Measurements from ENCODE around the gene WNT1.

The WNT1 gene

DNA sequence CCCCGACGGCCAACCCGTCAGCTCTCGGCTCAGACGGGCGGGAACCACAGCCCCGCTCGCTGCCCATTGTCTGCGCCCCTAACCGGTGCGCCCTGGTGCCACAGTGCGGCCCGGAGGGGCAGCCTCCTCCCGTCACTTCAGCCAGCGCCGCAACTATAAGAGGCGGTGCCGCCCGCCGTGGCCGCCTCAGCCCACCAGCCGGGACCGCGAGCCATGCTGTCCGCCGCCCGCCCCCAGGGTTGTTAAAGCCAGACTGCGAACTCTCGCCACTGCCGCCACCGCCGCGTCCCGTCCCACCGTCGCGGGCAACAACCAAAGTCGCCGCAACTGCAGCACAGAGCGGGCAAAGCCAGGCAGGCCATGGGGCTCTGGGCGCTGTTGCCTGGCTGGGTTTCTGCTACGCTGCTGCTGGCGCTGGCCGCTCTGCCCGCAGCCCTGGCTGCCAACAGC lies at the start of gene WNT1:
WNT1 (plus strand) TSS at position 32 of the 450 bp plus-strand sequence; CDS start at position 361, 329 bp downstream.
- DNase-seq: no peak

DNA sequence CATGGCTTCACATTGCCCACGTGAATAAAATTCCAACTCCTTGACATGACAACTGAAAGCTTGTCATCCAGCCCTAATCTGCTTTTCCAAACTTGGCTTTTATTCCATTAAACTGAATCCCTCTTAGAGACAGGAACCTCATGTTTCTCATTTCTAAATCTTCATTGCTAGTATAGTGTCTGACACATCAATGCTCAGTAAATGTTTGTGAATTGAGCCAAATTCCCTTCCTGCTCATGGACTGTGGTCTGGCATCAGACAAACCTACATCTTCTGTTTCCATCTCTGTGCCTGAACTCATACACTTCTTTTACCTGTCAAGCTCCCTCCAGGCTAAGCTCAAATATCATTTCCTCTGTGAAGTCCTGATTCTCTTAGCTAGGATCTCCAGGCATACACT lies 48.6 kb upstream of the WNT1 start:
- no peak for DNase-seq

DNA sequence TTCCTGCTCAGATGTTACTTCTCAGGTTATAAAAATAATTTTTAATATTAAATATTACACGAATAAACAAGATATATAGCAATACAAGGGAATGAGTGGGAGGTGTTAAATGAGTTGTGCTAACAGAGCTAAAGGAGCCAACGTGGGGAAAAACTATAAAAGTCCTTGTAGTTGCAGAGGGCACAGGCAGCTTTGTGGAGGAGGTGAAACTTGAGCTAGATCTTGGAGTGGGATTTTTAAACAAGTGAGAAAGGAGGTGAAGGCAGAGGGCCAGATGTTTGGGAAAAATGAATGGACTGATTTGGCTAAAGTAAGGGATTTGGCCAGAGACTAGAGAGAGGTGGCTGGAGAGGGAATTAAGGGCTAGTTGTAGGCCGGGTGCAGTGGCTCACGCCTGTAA lies 47.6 kb upstream of the WNT1 start:
- no peak for DNase-seq

DNA sequence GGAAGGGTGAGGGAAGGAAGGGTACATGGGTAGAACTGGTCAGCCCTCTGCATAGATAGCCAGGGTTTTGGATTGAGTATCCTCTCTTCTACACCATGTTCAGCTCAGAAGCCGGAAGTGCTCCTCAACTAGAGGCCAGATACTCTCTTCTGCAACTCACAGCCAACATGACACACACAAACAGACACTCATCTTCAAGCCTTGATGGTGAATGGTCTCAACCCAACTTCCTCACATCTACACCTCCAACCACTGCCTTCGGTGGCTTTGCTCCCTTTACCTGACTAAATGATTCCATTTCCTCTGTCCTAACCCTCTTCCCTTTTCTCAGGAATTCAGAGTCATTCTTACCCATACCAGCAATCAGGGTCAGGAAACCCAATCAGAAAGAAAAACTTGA lies 45.2 kb upstream of the WNT1 start:
- DNase-seq: no peak

DNA sequence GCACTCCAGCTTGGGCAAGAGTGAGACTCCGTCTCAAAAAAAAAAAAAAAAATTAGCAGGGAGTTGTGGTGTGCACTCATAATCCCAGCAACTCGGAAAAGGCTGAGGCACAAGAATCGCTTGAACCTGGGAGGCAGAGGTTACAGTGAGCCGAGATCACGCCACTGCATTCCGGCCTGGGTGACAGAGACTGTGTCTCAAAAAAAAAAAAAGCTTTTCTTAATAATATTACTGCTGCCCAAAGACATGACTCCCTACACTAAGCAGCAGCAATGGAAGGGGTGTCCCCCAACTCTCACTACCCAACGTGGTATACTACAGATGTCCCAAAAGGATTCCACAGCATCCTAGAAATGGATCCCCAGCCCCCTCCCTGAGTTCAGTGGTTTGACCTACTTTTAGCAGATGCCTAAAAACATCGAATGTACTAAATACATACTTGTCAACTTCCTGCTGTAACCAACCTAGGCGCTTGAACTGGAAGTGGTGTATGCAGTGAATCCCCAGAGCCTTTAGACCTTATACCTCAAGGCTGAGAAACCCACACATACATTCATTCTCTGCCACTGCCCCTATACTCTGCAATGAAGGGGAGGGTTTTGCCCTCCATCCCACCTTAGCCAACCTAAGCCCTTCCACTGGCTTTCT lies 44.3 kb upstream of the WNT1 start:
- no peak for DNase-seq

DNA sequence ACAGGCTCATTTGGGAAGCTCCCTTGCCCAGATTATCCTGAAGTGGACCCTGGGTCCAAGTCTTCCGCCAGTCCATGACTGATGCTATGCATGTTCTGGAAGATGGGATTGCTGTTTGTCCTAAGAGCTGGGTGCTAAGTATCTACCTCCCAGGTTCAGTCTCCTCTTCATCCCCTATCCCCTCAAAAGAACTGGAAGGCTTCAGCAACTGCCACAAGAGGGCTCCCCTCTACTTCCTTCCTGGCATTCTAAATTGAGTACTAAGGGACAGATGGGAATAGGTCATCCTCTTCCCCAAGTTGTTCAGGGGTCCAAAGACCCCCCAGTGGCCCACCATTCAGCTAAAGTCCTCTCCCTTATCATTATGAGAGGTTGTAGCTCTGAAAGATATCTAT lies 43.8 kb upstream of the WNT1 start:
- no peak for DNase-seq

DNA sequence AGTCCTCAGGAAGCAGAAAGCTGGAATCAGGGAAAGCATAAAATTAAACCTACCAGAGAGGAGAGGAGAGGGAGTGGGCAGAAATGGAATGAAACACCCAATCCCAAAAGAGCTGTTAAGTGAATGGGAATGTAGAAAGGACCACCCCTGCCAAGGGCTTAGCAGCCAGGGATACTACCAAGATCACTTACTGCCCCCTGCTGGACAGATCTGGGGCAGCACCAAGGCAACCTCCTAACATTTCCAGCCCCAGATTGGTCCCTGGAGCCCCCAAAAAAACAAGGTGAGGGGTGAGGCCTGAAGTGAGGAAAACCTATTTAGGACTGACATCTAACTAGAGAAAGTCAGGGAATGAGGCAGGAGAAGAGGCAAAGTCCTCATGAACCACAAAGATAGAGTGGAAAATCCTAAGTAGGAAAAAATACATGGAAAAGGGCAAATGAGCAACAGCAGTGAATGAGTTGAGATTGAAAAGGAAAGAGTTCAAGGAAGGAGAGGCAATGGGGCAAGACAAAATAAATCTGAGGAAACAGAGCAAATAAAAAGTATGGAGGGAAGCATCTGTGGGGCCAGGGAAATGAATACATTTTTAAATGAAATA lies 41.6 kb upstream of the WNT1 start:
- peak; percentile 51 for DNase-seq

DNA sequence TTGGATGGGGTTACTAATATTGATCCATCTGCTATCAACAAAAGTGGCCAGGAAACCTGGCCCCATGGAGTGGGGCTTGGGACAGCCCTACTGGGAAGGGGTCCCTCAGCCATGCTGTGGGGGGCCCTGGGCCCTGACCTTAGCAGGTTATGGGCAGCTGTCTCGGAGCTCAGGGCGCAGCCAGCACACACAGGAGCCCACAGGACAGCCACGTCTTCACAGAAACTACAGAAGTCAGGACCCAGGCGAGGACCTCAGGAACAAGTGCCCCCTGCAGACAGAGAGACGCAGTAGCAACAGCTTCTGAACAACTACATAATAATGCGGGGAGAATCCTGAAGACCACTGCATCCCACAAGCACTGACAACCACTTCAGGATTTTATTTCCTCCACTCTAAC lies 41.0 kb upstream of the WNT1 start:
- DNase-seq: no peak

DNA sequence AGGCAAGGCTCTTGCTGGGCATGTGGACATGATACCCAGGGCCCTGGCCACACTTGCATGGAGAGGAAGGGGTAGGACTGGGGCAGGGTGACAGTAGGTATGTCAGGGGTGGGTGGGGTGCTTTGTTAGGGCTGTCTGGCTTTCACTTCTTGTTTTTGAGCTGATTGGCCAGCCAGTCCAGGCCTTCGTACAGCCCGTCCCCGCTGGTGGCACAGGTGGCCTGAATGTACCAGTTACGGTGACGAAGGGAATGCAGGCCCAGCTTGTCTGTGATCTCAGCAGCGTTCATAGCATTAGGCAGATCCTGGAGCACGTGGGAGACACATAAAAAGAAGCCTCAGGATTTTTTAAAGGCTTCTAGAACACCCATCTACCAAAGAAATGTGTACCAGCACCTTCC lies 39.3 kb upstream of the WNT1 start:
- no peak for DNase-seq

DNA sequence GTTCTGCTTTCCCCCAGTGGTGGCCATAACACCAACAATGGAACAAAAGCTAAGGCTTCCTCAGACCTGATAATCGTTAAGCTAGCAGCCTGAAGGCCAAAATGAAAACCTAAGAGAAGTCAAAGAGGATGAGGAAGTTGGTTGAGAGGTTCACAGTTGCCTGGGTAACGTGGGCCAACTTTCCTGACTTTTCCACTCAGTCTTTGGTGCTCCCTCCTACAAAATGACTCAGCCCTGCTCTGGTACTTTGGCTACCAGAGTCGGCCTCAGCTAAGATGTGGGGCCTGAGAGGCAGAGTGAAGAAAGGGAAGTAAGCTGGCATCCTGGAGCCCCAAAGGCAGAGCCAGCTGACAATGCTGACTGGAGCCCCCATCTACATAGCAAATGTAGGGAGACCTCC lies 37.9 kb upstream of the WNT1 start:
- no peak for DNase-seq

DNA sequence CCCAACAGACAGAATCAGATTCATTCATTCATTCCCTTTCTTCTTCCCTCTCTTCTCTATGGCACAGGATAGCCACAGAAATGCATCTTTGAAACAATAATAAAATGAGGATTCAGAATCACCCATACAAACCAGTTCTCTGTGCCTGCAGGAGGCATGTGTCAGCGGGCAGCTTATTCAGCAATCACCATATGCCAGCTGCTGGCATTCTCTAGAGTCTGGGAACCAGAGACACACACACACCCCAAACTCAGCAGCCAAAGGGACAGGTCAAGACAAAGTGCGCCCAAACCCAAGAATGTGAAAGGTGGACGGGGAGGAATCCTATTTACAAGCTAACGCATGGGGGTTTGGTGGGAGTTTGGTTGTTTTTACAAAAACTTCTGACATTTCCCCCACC lies 34.9 kb upstream of the WNT1 start:
- no peak for DNase-seq

DNA sequence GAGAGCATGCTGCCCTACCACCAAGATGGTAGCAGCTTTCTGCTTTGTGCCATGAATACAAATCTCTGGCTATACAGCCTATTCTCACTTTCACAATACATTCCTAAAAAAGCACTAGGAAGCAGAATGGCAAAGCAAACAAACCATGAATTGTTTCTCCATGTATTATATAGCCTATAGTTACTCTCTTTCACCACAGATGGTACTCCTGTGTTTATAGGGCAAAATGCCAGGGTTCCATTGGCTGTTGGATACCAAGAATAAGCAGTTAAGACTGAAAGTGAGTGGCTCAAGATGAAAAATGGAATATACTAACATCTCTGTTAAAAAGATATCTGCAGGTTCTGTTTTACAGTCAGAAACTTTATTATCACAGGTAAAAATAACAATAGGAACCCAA lies 31.9 kb upstream of the WNT1 start:
- no peak for DNase-seq

DNA sequence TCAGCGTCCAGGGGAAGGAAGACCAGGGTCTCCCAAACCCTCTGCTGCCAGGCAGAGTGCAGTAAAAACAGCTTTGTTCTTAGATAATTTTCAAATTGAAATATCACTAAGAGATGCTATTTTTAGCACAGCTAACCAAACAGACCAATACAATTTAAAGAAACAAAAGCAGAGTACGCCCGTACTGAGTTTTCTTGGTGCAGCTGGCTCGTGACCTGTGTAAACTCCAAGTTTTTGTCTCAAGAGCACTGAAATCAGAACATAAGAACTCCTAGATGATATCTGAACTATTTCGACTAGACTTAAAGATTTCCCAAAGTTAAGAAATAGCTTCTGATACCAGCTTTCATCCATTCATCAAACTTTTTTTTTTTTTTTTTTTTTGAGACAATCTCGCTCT lies 31.2 kb upstream of the WNT1 start:
- no peak for DNase-seq

DNA sequence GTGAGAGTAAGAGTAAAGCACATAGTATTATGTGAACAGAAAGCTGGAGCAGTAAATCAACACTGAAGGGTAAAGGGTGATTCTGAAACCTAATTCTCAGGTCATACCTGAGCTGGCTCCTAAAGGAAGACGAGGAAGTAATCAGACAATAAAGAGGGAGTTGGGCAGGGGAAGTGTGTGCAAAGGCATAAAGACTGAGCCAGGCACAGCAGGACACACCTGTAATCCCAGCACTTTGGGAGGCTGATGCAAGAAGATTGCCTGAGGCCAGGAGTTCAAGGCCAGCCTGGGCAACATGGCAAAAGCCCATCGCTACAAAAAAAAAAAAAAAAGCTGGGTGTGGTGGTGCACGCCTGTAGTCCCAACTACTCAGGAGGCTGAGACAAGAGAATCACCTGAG lies 30.4 kb upstream of the WNT1 start:
- no peak for DNase-seq

DNA sequence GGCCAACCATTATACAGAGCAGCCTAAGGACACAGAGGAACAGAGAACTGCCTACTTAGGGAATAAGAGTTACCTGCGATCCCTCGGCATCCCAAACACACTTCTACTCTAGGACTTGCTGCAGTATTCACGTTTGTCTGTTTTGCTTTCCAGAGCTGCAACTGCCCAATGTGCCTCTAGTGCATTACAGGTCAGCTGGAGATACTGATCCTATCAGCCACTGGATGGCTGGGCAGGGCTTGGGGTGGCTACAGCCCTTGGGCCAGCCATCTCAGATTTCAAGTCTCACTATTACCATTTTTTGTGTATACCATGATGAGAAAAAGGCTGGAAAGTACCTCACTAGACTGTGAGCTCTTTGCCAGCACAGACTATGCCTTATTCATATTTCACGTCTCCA lies 25.4 kb upstream of the WNT1 start:
- no peak for DNase-seq

DNA sequence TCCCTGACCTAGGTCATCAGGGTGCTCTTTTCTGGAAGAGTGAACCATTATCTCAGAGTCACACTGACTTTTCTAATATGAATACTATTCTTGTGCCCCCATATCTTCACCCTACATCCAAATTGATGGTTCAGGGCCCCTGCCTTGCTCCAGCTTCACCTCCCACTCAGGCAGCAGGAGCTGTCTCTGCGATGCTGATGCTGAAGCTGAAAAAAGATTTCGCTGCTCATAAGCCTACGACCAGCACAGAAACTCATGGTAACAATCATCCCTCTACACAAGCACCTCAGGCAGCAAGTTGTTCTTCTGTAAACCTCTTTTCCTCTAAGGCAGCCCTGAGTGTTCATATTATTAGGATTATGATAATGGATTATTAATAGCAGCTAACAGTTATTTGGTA lies 24.1 kb upstream of the WNT1 start:
- DNase-seq: no peak

DNA sequence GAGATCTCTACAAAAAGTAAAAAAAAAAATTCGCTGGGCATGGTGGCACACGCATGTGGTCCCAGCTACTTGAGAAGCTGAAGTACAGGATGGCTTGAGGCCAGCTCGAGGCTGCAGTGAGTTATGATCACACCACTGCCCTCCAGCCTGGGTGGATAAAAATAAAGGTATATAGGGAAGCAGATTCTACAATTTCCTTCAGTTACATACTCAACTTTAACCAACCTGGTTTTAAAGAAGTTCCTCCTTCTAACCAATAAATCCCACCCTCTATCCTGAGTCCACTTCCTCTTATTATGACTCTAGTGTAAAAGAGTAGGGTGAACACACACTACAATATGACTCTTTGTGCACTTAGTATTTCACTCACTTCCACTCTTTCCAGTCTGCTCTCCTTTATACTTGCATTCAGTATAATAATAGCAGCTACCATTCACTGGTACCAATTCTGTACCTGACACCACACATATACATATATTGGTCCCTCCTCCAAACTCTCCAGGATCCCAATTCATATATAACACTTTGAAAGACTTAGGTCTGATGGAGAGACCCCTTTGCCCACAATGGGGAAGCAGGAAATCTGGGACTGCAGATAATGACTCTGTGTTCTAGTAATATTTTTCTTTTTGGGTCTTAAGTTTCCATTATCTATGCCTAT lies 23.2 kb upstream of the WNT1 start:
- no peak for DNase-seq

DNA sequence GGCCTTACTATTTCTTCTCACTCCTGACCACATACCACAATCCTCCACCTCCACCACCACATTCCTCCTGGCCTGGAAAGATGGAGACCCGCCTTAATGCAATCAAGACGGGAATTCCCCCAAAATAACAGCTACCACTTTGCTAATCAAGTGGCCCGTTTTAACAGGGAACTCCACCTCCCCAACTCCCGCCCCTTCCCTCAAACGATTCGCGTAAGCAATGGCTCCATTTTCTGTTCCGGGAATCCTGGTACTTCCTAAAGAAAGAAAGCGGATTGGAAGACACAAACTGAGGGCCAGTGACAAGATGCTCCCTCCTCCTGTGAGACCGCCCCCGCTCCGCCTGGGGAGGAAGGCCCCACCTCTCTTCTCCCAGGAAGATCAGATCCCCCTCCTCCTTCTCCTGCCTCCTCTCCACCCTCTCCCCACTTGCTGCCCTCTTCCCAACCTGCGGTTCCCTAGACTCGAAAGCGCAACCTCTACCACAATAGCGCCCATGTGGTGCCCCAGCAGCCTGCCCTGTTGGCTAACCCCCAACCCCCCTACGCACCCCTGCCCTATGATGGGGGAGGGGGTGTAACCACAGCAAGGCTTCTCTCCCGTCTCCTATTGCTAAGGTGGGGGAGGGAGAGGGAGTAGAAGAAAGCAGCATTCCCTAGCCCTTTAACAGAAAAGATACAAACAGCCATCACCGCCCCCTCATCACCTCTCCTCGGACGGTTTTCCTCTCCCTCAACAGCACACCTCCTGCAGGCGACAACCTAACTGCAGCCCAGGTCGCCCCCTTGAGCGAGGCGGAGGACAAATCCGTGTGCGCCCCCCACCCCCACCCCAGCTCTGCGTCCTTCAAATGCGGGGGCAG lies 21.6 kb upstream of the WNT1 start:
- DNase-seq: peak; percentile 97

DNA sequence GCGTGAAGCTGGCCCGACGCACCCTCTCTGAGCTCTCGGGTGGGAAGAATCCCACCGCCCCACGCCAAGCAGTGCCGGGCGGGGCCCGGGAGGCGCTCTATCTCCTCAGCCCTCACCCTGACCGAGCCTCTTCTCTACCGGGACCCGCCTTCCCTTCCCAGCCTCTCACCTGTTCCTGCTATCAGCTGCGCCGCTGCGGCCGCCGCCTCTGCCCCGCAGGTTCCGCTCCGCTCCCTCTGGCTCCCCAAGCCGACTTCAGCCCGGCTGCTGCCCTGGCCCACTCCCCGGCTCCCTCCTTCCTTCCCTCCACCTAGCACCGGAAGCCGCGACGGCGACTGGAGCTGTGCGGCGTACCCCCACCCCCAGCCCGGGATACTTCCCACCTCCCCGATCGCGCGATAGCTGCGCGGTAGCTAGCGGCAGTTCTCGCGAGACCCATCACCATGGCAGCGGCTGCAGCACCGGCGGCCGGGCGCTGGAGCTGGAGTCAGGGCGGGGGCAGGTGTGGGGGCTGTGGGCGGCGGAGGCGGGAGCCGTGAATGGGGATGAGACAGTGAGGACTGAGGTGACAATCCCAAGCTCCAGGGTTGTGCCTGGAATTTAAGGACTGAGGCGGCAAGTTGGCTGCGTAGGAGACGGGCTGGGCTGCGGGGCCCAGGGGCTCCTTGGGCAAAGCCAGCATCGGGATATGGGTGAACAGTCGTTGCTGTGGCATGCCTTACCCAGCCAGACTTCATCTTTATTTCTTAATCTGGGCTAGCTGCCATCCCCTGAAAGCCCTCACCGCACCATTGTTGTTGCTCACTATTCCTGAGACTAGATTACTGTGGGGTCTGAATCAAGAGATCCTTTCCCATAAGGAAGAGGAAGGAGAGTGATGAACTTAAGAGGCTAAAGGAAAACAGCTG lies 20.7 kb upstream of the WNT1 start, which contains the start of gene ARF3:
ARF3 (minus strand) TSS at position 347 of the 908 bp plus-strand sequence. CDS start 16,392 bp downstream, outside the sequence.
- DNase-seq: peak; percentile 91

DNA sequence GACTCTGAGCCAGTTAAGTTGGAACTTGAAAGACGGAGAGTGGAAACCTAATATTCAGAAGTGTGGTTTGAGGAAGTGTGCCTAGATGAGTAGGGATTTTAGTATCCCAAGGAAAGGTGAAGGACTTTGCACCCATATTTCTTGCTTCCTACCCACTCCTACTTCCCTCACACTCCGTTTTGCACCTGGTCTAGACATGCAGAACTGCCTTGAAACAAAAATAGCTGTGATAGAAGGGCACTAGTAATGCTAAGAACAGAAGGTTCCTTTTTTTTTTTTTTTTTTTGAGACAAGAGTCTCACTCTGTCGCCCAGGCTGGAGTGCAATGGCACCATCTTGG lies 20.1 kb upstream of the WNT1 start:
- DNase-seq: no peak

DNA sequence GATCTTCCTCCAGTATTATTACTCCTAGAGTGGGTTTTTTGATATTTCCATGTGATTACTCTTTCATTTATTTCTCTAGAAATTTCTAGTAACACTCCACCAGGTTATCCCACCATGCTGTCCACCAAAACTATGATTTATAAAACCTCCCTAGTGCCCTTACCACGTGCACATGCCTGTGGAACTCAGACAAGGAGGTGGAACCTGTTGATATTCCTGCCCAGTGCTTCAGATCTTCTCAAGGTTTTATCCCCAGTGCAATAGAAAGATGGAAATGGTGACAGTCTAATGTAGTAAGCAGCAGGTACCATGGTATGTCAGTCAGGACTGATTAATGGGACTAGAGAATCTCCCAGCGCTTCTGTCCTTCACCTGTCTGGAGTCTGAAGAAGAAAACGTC lies 17.3 kb upstream of the WNT1 start:
- no peak for DNase-seq

DNA sequence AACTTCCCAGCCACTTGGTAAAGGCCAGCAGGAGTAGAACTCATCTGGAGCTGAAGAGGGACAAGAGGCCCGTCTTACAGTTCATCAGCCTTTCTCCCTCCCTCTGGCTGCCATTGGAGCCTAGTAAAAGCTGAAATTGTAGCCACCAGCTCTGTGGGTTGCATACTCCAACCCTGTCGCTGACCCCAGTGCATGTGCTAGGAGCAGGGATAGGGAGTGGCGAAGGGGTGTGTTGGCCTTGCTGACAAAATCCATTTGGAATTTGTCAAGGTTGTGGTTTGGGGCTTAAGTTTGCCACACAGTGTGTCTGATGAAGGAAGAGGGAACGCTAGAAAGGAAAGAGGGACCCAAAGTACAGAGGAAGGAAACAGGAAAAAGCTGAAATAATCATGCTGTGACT lies 16.8 kb upstream of the WNT1 start:
- no peak for DNase-seq

DNA sequence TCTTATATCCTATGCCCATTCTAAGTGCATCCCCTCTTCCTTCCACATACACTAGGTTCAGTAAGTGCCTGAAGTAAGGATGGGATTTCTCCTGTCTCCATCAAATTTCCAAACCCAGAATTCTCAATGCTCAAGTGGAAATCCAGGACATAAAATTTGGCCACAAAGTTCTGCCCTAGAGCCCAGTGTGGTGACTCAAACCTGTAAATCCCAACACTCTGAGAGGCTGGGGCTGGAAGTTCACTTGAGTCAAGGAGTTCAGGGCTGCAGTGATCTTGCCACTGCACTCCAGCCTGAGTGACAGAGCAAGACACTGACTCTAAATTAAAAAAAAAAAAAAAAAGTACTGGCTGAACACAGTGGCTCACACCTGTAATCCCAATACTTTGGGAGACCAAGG lies 16.3 kb upstream of the WNT1 start:
- DNase-seq: peak; percentile 14
